B cell (primary cell): ENCODE measurements around the gene FBXW9.

Experiments
- EZH2 ChIP-seq: IDR thresholded peaks from 2 replicates; pipeline ENCODE4 v1.6.1; 2012; ENCODE audit warnings: borderline replicate concordance, low read depth, mild to moderate bottlenecking, moderate library complexity, low read length; ENCODE audit not compliant: insufficient read depth, poor library complexity, severe bottlenecking
- TF ChIP-seq, protein P1 (sequence below): fragments of 200-600 bp; IDR thresholded peaks from one replicate; pipeline ENCODE4 v1.8.0; 2022; ENCODE audit warnings: antibody characterized with exemption, mild to moderate bottlenecking

DNA sequence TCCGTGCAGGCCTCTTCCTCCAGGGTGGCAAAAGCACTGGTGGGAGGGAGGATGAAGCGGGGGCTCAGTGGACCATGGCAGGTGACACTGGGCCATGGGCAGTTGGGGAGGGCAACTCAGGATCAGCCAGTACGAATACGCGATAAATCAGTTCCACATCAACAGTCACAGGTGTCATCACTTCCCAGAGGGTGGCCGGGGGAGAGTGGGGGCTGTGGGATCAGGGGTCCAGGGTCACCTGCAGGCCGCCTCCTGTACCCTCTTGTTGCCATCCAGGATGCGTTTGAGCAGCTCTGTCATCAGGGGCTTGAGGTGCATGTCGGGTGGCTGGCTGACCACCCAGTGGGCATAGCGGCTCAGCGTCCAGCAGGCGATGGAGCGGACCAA lies 9.9 kb upstream of the FBXW9 start:
- TF ChIP-seq, protein P1, sequence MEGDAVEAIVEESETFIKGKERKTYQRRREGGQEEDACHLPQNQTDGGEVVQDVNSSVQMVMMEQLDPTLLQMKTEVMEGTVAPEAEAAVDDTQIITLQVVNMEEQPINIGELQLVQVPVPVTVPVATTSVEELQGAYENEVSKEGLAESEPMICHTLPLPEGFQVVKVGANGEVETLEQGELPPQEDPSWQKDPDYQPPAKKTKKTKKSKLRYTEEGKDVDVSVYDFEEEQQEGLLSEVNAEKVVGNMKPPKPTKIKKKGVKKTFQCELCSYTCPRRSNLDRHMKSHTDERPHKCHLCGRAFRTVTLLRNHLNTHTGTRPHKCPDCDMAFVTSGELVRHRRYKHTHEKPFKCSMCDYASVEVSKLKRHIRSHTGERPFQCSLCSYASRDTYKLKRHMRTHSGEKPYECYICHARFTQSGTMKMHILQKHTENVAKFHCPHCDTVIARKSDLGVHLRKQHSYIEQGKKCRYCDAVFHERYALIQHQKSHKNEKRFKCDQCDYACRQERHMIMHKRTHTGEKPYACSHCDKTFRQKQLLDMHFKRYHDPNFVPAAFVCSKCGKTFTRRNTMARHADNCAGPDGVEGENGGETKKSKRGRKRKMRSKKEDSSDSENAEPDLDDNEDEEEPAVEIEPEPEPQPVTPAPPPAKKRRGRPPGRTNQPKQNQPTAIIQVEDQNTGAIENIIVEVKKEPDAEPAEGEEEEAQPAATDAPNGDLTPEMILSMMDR = no peak
- TF ChIP-seq EZH2 = no peak
